KOPT-K1 (cell line): ENCODE results near the gene VMAC.

ENCODE experiments used
- H3K27ac ChIP-seq: fragments of 200-600 bp; sonication (generic); 2 replicates; pipeline ENCODE4 v1.5.1; 2016; ENCODE audit warnings: antibody characterized with exemption, mild to moderate bottlenecking, low read depth, low read length; ENCODE audit not compliant: poor library complexity, severe bottlenecking
- H3K36me3 ChIP-seq: fragments of 200-600 bp; sonication (generic); 2 replicates; pipeline ENCODE4 v1.5.1; 2017; ENCODE audit warnings: antibody characterized with exemption, mild to moderate bottlenecking, low read length, moderate library complexity; ENCODE audit not compliant: insufficient read depth
- H3K9me3 ChIP-seq: fragments of 200-600 bp; sonication (generic); 2 replicates; pipeline ENCODE4 v1.5.1; 2017; ENCODE audit warnings: antibody characterized with exemption, low read length, mild to moderate bottlenecking; ENCODE audit not compliant: insufficient read depth, poor library complexity, severe bottlenecking

VMAC gene

DNA sequence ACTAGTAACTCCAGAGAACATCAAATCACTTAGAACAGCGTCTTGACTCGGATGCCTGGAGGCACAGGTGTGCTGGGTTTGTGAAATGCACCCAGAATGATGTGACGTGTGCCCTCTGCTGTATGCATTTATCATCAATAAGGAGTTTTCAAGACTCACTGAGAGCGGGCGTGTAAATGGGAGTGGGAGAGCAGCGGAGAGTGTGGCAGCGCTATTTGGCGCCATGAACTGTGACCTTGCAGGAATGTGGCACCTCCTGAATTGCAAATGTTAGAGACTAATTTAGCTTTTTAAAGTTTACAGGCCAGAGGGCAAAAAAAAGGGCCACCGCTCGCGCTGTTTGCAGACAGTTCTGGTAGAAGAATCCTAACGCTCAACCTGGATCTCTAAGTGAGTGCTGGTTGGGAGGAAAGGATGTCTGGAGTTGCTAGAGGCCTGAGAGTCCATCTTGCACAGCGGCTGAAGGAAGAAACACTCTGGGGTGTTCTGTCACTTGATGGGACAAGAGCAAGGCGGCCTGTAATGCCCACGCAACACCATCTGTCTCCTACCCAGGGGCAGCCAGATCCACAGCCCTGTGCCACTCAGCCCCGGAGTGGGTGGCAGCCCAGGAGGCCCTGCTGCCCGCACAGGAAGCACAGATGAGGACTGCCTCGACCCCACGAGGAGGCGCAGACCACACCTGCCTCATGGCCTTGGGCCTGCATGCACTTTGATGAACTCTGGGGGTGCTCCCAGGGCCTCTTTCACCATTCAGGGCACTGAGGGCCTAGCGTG is 53.6 kb downstream of the VMAC start:
- no peaks in the 10 kb centered on the region; the same call in 1 of the 2 replicates for H3K36me3 ChIP-seq
- H3K27ac ChIP-seq: peak overlapping the region; percentile 44
- no peaks in the 10 kb centered on the region for H3K9me3 ChIP-seq

DNA sequence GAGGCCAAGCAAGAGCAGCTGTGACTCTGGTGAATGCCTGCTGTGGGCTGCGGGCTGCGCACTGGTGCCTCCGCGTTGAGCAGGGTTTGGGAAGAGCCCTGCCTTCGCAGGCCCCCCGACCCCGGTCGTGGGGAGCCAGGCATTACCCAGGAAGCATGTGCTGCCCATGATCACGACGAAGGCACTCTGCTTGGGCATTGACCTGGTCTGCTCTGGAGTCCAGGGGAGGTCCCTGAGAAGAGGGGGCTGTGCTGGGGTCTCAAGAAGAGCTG is 54.1 kb downstream of the VMAC start:
- H3K27ac ChIP-seq: peak overlapping the region; percentile 44

DNA sequence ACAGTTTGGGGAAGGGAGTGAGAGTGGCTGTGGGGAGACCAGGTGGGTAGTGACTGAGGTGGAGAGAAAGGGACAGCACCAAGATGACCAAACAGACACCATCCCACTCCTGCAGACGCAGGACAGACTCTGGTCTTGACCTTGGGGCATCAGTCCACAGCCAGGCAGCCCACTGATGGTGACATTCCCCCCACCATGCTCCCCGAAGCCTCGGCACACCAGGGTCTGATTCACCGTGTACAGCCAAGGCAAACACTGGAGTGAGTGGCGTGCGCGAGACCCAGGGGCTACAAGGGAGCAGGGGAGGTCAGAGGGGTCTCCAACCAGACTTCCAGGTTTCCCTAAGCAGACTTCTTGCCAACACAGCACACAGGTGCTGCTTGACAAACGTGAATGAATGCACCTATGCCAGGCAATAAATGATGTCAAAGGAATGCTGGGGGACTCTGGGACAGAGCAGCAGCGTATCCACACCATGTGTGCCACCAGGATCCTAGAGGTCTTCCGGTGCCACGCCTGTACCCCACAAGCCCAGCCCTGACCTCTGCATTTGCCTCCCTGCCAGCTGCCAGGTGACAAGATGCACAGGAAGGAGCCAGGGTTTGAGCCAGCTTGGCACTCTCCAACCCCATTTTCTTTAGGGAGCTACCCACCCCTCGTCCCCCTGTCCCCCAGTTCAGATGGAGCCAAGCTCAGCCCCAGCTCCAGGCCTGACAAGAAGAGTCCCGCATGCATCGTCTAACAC is 54.8 kb downstream of the VMAC start:
- H3K27ac ChIP-seq: peak overlapping the region; percentile 44

More for the DNA sequence above, 54.1 kb downstream of the VMAC start:
- Histone ChIP-seq H3K9me3 (no peaks in the 10 kb centered on the region), H3K36me3 (no peaks in the 10 kb centered on the region; the same call in 1 of the 2 replicates)

More for the DNA sequence above, 54.8 kb downstream of the VMAC start:
- Histone ChIP-seq H3K9me3 (no peaks in the 10 kb centered on the region), H3K36me3 (no peaks in the 10 kb centered on the region; the same call in 1 of the 2 replicates)
